ENCODE measurements around the gene ATG9B. TPM values are rescaled to one million over a fixed set of nuclear protein-coding genes. Genes with fewer than 3 reads are reported as not detected.

ATG9B gene
- total RNA-seq, 4 donors from 2014 or later, result 47.6 to 125 (median 59.8) TPM

- DNase-seq (ENCODE audit: low spot score in 2 of 2), result no peak
- intact Hi-C loops (cut with DNase I; ENCODE audit: low total_unique reads), result no loop called here
- WGBS, 2 donors, result 1 to 2% methylated on average over 30 of the region's 30 CpGs
- TF ChIP-seq, protein P1, sequence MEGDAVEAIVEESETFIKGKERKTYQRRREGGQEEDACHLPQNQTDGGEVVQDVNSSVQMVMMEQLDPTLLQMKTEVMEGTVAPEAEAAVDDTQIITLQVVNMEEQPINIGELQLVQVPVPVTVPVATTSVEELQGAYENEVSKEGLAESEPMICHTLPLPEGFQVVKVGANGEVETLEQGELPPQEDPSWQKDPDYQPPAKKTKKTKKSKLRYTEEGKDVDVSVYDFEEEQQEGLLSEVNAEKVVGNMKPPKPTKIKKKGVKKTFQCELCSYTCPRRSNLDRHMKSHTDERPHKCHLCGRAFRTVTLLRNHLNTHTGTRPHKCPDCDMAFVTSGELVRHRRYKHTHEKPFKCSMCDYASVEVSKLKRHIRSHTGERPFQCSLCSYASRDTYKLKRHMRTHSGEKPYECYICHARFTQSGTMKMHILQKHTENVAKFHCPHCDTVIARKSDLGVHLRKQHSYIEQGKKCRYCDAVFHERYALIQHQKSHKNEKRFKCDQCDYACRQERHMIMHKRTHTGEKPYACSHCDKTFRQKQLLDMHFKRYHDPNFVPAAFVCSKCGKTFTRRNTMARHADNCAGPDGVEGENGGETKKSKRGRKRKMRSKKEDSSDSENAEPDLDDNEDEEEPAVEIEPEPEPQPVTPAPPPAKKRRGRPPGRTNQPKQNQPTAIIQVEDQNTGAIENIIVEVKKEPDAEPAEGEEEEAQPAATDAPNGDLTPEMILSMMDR (IDR thresholded peaks at IDR 0.05), result no peak
- TF ChIP-seq POLR2A (IDR thresholded peaks at IDR 0.05), result no peak
- H3K4me3 ChIP-seq (ENCODE audit: low read depth, poor library complexity, severe bottlenecking), result peak within 1 kb of the TSS; percentile 37
These were observed 33.3 kb upstream of the ATG9B start, which contains the start of gene CDK5 for GRCh38 chr7:151057506-151057988. TSS of gene CDK5 (minus strand) at chr7:151057897. CDS start at chr7:151057848, 49 bp downstream.

DNA sequence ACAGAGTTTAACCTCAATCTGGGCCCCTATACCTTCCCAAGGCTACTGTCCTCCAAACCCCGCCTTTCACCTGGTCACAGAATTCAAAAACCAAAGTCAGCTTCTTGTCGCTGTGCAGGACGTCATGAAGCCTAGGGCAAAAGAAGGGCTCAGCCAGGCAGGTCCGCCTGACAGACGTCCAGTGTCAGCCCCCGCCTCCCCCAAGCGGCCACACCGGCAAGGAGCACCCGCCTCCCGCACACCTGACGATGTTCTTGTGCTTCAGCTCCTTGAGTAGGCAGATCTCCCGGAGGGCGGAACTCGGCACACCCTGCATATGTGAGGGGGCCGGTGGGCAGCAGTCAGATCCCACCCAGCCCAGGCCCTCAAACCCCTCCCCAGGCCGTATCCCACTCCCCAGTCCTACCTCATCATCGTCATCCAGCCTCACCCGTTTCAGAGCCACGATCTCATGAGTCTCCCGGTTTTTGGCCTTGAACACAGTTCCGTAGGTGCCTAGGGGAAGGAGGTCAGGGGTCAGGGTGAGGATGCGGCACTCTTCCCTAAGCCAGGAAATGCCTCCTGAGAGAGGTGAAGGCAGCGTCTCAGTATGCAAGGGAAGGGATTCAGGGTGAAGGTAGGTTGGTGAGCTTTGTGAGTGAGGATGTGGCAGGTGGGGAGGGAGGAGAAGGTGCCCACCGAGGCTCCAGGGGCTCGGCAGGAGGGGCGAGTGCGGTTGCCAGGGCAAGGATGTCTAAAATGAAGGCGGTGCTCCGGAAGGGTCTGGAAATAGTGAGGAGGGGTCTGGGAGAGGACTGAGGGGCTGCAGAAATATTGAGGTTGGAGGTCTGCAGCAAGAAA, 32.6 kb upstream of the ATG9B start:
- H3K4me3 ChIP-seq (ENCODE audit: low read depth, poor library complexity, severe bottlenecking), result peak overlapping the region; percentile 37
- 36 to 41% methylated on average over 26 to 29 of the region's 29 CpGs for WGBS, 2 donors
- intact Hi-C loops (cut with DNase I; ENCODE audit: low total_unique reads), result no loop called here
- peak in 1 of 2 donors; percentile 35 for DNase-seq (ENCODE audit: low spot score in 2 of 2)
- TF ChIP-seq POLR2A (IDR thresholded peaks at IDR 0.05), result no peak
- TF ChIP-seq, protein P1 (IDR thresholded peaks at IDR 0.05), result no peak

- no peak for DNase-seq (ENCODE audit: low spot score in 2 of 2)
- intact Hi-C loops (cut with DNase I; ENCODE audit: low total_unique reads), result no loop called here
- TF ChIP-seq, protein P1 (IDR thresholded peaks at IDR 0.05), result no peak
- TF ChIP-seq POLR2A (IDR thresholded peaks at IDR 0.05), result no peak
- H3K4me3 ChIP-seq (ENCODE audit: low read depth, poor library complexity, severe bottlenecking), result no peak overlapping the region
- WGBS, 2 donors, result 83 to 90% methylated on average over 6 of the region's 6 CpGs
These were observed 32.0 kb upstream of the ATG9B start for GRCh38 chr7:151056283-151056665.

DNA sequence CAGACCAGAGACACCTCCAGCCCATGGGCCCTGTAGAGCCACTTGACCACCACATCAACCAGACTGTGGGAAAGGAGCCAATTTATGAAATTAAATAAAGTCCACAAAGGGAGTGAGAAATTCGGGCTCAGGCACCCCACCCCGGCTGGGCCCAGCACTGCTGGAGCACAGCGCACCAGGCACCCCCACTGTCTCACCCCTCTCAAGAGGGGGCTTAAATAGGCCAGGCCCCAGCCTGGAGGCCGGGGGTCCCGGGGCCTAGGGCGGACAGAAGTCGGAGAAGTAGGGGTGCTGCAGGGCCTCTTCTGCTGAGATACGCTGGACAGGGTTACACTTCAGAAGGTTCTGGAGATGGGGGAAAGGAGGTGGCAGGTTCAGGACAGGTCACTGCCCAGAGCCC, 29.5 kb upstream of the ATG9B start:
- TF ChIP-seq, protein P1 (IDR thresholded peaks at IDR 0.05), result no peak
- no peak for TF ChIP-seq POLR2A (IDR thresholded peaks at IDR 0.05)
- 91 to 93% methylated on average over 8 of the region's 8 CpGs for WGBS, 2 donors
- intact Hi-C loops (cut with DNase I; ENCODE audit: low total_unique reads), result loop anchor here (5.0 kb wide), 1 partner anchor 1529 kb away; no protein-coding TSS in a partner anchor
- DNase-seq (ENCODE audit: low spot score in 2 of 2), result no peak
- H3K4me3 ChIP-seq (ENCODE audit: low read depth, poor library complexity, severe bottlenecking), result no peak overlapping the region

DNA sequence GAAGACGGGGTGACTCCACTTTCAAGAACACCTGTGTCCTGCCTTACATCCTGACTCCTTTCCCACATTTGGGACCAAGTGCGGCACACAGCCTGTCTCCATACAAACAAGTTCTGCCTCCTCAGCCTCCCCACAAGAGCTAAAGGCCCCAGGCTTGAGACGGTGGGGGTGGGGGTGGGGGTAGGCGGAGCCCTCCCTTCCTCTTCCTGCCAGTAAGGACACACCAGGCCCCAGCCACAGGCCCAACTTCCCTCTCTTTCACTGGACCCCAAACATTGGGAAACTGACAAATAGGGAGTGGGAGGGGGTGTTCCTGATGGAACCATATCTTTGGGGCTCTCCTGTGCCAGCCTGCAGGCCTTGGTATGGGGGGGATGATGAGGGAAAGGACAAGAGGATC, 28.8 kb upstream of the ATG9B start:
- intact Hi-C loops (cut with DNase I; ENCODE audit: low total_unique reads), result loop anchor here (5.0 kb wide), 1 partner anchor 1529 kb away; no protein-coding TSS in a partner anchor
- TF ChIP-seq, protein P1 (IDR thresholded peaks at IDR 0.05), result no peak
- TF ChIP-seq POLR2A (IDR thresholded peaks at IDR 0.05), result no peak
- DNase-seq (ENCODE audit: low spot score in 2 of 2), result no peak
- 68 to 81% methylated on average over 4 of the region's 4 CpGs for WGBS, 2 donors
- no peak overlapping the region for H3K4me3 ChIP-seq (ENCODE audit: low read depth, poor library complexity, severe bottlenecking)
